CD4-positive, alpha-beta T cell (primary cell): ENCODE data around the gene SLC2A9. TPM values are rescaled to one million over a fixed set of nuclear protein-coding genes. Genes with fewer than 3 reads are reported as not detected.

ENCODE experiments used
- ATAC-seq: fragments of 200-7000 bp; cut with Tn5 transposase; one replicate; pipeline ENCODE4 v1.10.0; 2022; ENCODE audit warnings: mild to moderate bottlenecking; ENCODE audit not compliant: poor library complexity
- CTCF ChIA-PET: fragments of 350-600 bp; sonication (Branson Sonifier 250); formaldehyde crosslinking; loops from one replicate; lab custom pipeline; 2021; ENCODE audit warnings: antibody characterized with exemption, inconsistent platforms; lab: Charles Lee
- POLR2A ChIA-PET: fragments of 350-600 bp; sonication (Branson Sonifier 250); formaldehyde crosslinking; loops from one replicate; lab custom pipeline; 2021; ENCODE audit warnings: antibody characterized with exemption, inconsistent platforms; lab: Charles Lee
- DNase-seq, 14 experiments: peaks; one replicate each; pipeline ENCODE4 v3.0.0-alpha.2; 2013 to 2020; ENCODE audit warnings: mixed read lengths in 2 of 14
- H3K27ac ChIP-seq, 2 donors: one replicate each; pipeline versions ENCODE4 v1.5.1 to v1.7.0; 2013; ENCODE audit warnings: low read length in 2 of 2, low read depth in 1 of 2, mild to moderate bottlenecking in 1 of 2
- H3K27me3 ChIP-seq, 2 experiments: 1 replicate in 1 of 2; 2 replicates in 1 of 2; pipeline versions ENCODE4 v1.6.1 to v1.7.0; 2013; ENCODE audit warnings: low read length in 2 of 2, control low read depth in 1 of 2, mild to moderate bottlenecking in 1 of 2, moderate library complexity in 1 of 2; ENCODE audit not compliant: insufficient read depth in 2 of 2, control insufficient read depth in 1 of 2
- H3K36me3 ChIP-seq: one replicate; pipeline ENCODE4 v1.6.1; 2013; ENCODE audit warnings: low read length, control low read depth; ENCODE audit not compliant: insufficient read depth
- H3K4me1 ChIP-seq: one replicate; pipeline ENCODE4 v1.6.1; 2013; ENCODE audit warnings: low read length, control low read depth; ENCODE audit not compliant: insufficient read depth
- H3K4me3 ChIP-seq: one replicate; pipeline ENCODE4 v1.5.1; 2013; ENCODE audit warnings: mild to moderate bottlenecking, low read length, moderate library complexity
- H3K9me3 ChIP-seq, 2 experiments: 1 replicate in 1 of 2; 2 replicates in 1 of 2; pipeline versions ENCODE4 v1.6.1 to v1.7.0; 2013; ENCODE audit warnings: low read length in 2 of 2, mild to moderate bottlenecking in 2 of 2, control low read depth in 1 of 2, moderate library complexity in 1 of 2; ENCODE audit not compliant: control insufficient read depth in 1 of 2, insufficient read depth in 1 of 2
- H3K27ac Mint-ChIP-seq: one replicate; pipeline ENCODE4 v1.8.0; 2020; ENCODE audit warnings: mixed read lengths
- H3K27me3 Mint-ChIP-seq: one replicate; pipeline ENCODE4 v1.8.0; 2021; ENCODE audit warnings: mixed read lengths
- H3K36me3 Mint-ChIP-seq: one replicate; pipeline ENCODE4 v1.8.0; 2021; ENCODE audit warnings: low read depth, mixed read lengths
- H3K4me1 Mint-ChIP-seq: one replicate; pipeline ENCODE4 v1.8.0; 2021; ENCODE audit warnings: low read depth, mixed read lengths
- H3K4me3 Mint-ChIP-seq: one replicate; pipeline ENCODE4 v1.8.0; 2020; ENCODE audit warnings: mild to moderate bottlenecking, mixed read lengths
- H3K9me3 Mint-ChIP-seq: one replicate; pipeline ENCODE4 v1.8.0; 2020; ENCODE audit warnings: mixed read lengths
- intact Hi-C, 2 experiments: fragments of 100-400 bp; cut with DNase I in 1 of 2; cut with micrococcal nuclease in 1 of 2; formaldehyde crosslinking; loops; one replicate each; pipeline versions ENCODE4 v1.15.1 to v1.9.0; 2023 to 2025; cut with DNase I, micrococcal nuclease
- total RNA-seq, 174 experiments: library from RNA in 2 of 174; stranded (reverse) in 2 of 174; gene quantifications; one replicate each; pipeline ENCODE4 v1.2.3 and lab custom pipeline; 2021 to 2026
- TF ChIP-seq, protein P1 (sequence below): fragments of 200-600 bp; IDR thresholded peaks from one replicate; pipeline ENCODE4 v1.8.0; 2022; ENCODE audit warnings: antibody characterized with exemption, mild to moderate bottlenecking

Gene SLC2A9
- total RNA-seq, 2 experiments from 2014 or later, result 2.2 to 3.6 TPM

DNA sequence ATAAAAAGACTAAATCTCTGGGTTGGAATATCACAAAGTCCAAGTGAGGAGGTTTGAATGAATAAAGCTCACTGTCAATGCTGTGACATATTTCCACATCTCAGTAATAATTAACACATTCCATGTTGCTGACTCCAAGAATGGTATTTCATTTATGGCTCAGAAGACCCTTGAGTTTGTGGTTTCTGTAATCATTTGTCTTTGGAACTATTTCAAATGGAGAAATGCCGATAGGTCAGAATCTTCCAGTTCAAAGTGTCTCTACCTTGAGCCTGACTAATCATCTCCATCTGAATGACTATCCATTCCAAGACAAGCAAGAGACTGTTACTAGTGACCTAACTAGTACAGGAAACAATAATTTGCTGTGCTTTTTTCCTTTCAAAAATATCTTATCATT lies 24.2 kb upstream of the SLC2A9 start:
- Mint-ChIP-seq H3K27ac (no peak overlapping the region), H3K9me3 (peaks cover 8% of the 10 kb centered on the region), H3K27me3 (no peaks in the 10 kb centered on the region), H3K36me3 (peaks cover 62% of the 10 kb centered on the region), H3K4me3 (no peak overlapping the region), H3K4me1 (no peaks in the 10 kb centered on the region)
- TF ChIP-seq, protein P1, sequence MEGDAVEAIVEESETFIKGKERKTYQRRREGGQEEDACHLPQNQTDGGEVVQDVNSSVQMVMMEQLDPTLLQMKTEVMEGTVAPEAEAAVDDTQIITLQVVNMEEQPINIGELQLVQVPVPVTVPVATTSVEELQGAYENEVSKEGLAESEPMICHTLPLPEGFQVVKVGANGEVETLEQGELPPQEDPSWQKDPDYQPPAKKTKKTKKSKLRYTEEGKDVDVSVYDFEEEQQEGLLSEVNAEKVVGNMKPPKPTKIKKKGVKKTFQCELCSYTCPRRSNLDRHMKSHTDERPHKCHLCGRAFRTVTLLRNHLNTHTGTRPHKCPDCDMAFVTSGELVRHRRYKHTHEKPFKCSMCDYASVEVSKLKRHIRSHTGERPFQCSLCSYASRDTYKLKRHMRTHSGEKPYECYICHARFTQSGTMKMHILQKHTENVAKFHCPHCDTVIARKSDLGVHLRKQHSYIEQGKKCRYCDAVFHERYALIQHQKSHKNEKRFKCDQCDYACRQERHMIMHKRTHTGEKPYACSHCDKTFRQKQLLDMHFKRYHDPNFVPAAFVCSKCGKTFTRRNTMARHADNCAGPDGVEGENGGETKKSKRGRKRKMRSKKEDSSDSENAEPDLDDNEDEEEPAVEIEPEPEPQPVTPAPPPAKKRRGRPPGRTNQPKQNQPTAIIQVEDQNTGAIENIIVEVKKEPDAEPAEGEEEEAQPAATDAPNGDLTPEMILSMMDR, result no peak
- no peak overlapping the region for H3K27ac ChIP-seq
- no peak for ATAC-seq
- peaks cover 4 to 6% of the 10 kb centered on the region in 2 experiments for H3K9me3 ChIP-seq
- H3K27me3 ChIP-seq, result no peaks in the 10 kb centered on the region
- ChIA-PET CTCF (no interaction called here), POLR2A (no interaction called here)
- no peak overlapping the region for H3K4me3 ChIP-seq
- DNase-seq, result no peak
- no peaks in the 10 kb centered on the region for H3K4me1 ChIP-seq
- no peaks in the 10 kb centered on the region for H3K36me3 ChIP-seq
- intact Hi-C loops, result no loop called here

DNA sequence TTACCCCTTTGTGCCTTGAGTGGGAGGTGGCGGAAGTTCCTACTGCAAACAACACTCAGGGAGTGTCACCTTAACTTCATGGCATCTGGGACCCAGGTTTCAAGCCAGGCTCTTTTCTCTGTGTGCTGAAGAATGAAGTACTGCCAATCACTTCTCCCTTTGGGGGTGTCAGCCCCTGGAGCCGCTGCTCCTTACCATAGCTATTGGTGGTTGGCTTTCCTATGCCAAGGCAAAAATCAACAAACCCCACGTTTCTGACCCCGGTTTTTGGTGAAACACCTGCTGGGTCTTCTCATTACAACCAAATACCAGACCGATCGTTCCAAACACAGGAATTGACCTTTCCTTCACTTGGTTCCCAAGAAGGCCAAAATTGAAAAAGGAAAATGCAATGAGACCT lies 19.7 kb upstream of the SLC2A9 start:
- Histone ChIP-seq H3K27ac (no peak overlapping the region), H3K36me3 (no peaks in the 10 kb centered on the region), H3K9me3 (peaks cover 4 to 6% of the 10 kb centered on the region in 2 experiments), H3K4me1 (no peaks in the 10 kb centered on the region), H3K4me3 (no peak overlapping the region), H3K27me3 (no peaks in the 10 kb centered on the region)
- ATAC-seq, result no peak
- no peak for DNase-seq
- Mint-ChIP-seq H3K36me3 (peaks cover 52% of the 10 kb centered on the region), H3K27me3 (no peaks in the 10 kb centered on the region), H3K27ac (no peak overlapping the region), H3K4me1 (no peaks in the 10 kb centered on the region), H3K9me3 (peaks cover 8% of the 10 kb centered on the region), H3K4me3 (no peak overlapping the region)
- intact Hi-C loops, result no loop called here
- CTCF ChIA-PET, result no interaction called here
- TF ChIP-seq, protein P1, result no peak
- POLR2A ChIA-PET, result no interaction called here

DNA sequence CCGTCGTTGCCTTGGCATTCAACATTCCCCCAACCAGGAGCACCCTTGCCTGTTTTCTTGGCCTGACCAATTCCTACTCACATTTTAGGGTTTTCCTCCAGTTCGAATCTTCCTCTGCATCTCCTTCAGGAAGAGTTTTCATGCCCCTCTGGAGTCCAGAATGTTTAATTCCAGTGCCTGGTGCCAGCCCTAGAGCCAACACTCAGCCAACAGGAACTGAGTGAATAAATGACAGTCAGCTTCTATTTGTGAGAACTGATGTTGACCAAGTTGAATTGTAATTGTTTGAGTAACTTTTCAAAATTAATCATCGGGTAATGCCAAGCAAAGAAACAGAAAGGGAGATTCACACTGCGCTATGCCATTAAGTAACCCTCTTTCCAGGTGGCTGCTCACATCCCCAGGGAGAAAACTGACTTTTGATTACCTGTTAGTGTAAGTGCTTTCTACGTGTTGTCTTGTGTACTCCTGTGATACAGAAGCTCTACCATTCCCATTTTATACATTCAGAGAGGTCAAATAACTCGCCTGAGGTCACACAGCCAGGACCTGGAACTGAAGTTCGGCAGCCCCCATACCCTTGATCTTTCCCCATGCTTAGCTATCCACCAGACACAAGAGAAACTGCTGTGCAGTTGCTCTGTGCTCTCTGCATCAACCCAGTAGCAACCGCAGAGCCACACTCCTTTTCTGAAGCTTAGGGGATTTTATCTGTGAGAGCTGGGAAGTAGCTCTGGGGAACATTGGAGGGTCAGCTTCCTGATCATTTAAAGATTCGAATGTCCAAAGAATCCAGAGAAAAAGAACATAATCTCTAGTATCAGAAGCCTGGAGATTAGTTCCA lies 19.0 kb upstream of the SLC2A9 start:
- no peak overlapping the region for H3K27ac ChIP-seq
- no peaks in the 10 kb centered on the region for H3K36me3 ChIP-seq
- no peak for DNase-seq
- no peak for ATAC-seq
- intact Hi-C loops, result no loop called here
- no peak overlapping the region for H3K27ac Mint-ChIP-seq
- H3K4me3 ChIP-seq, result no peak overlapping the region
- H3K4me1 ChIP-seq, result no peaks in the 10 kb centered on the region
- no peak overlapping the region for H3K4me3 Mint-ChIP-seq
- H3K27me3 Mint-ChIP-seq, result no peaks in the 10 kb centered on the region
- H3K36me3 Mint-ChIP-seq, result peaks cover 52% of the 10 kb centered on the region
- TF ChIP-seq, protein P1, result no peak
- ChIA-PET CTCF (no interaction called here), POLR2A (no interaction called here)
- no peaks in the 10 kb centered on the region for H3K27me3 ChIP-seq
- peaks cover 8% of the 10 kb centered on the region for H3K9me3 Mint-ChIP-seq
- H3K9me3 ChIP-seq, result peaks cover 4 to 6% of the 10 kb centered on the region in 2 experiments
- H3K4me1 Mint-ChIP-seq, result no peaks in the 10 kb centered on the region
